Stimulated activated CD4-positive, alpha-beta T cell treated with anti-CD3 and anti-CD28 coated beads, Interleukin-4, amount 100 ng/mL, for 1 hour (primary cell): ENCODE results near the gene STK11.
A peak's percentile ranks its signal among the peaks of the same experiment; 100 is the strongest.

ENCODE experiments used
- DNase-seq: peaks from one replicate; pipeline ENCODE4 v3.0.0-alpha.2; 2020

Gene STK11

GRCh38 chr19:1275260-1275975 is 69.8 kb downstream of the STK11 start, which contains the start of gene FAM174C:
Gene FAM174C, plus strand, starts transcription at chr19:1275530. Its CDS starts 20 bp downstream, at chr19:1275550.
- DNase-seq: peak; percentile 98

- DNase-seq: no peak
These were observed 70.5 kb downstream of the STK11 start for GRCh38 chr19:1275976-1276627.

DNA sequence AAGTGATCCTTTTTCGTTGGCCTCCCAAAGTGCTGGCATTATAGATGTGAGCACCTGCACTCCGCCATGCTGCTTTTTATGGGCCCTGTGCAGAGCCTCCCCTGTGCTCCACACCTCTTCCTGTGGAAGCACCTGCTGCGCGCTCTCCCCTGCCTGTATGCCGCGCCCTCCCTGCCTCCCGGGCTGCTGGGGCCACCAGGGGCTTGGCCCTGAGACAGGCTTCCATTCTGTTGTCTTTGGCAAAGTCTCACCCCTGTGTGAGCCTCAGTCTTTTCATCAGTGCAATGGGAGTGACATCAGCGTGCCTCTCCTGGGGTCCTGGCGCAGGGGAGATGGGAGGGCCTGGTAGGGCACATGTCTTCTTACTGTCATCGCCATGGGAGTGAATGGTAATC is 71.0 kb downstream of the STK11 start:
- peak; percentile 45 for DNase-seq

DNA sequence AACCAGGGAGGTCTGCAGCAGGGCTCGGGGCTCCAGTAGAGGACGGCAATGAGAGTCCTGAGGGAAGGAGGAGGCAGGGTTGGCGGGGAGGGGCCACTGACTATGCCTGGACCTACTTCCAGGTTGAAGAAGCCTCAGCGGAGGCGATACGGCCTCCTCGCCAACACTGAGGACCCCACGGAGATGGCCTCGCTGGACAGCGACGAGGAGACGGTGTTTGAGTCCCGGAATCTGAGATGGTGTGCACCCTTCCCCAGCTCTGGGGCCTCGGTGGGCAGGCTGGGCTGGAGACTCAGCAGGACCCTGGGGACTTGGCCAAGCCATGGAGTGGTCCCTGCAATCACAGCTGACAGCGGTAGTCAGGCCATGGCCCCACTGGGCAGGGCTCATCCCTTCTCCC is 71.5 kb downstream of the STK11 start:
- DNase-seq: no peak
